ENCODE results near the gene PAK1IP1. TPM values are rescaled to one million over a fixed set of nuclear protein-coding genes. Genes with fewer than 3 reads are reported as not detected.
A peak's percentile ranks its signal among the peaks of the same experiment; 100 is the strongest.

The PAK1IP1 gene
- total and polyA plus RNA-seq, 2 donors (not counting 3 experiments of a cell fraction or from before 2014, with no cell fraction given): 10.6 to 20.6 TPM

DNA sequence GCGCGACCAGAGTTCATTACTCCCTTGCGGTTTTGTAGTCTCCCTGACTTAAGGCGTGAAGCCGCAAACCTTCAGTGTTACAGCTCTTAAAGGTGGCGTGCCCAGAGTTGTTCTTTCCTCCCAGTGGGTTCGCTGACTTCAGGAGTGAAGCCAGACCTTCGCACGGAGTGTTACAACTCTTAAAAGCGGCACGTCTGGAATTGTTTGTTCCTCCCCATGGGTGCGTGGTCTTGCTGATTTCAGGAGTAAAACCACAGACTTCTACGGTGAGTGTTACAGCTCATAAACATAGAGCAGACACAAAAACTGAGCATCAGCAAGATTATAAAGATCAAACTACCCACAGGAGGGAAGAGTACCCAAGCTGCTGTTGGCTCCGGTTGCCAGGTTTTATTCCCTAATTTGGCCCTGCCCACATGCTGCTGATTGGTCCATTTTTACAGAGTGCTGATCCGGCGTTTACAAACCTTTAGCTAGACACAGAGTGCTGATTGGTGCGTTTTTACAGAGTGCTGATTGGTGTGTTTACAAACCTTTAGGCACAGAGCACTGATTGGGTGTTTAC is 38.5 kb downstream of the PAK1IP1 start:
- no peak overlapping the region for H3K4me3 ChIP-seq (replicated peaks in 1 of 3; ENCODE audit: insufficient read depth in 1 of 3, low read depth in 1 of 3, low read length in 3 of 3)
- ChIA-PET POLR2A (no interaction called here), CTCF (interaction anchor here (0.7 to 1.4 kb wide), 3 partner anchors 26 to 69 kb away, joined by 3 to 4 read pairs (median 3); no protein-coding TSS in a partner anchor)
- no peaks in the 10 kb centered on the region for H3K9me3 ChIP-seq (replicated peaks; ENCODE audit: control insufficient read depth, insufficient read depth, low read length)
- no peak overlapping the region for H2AFZ ChIP-seq (ENCODE audit: low read depth, low read length)
- H3K36me3 ChIP-seq (ENCODE audit: control insufficient read depth in 2 of 2, extremely low read depth in 1 of 2, insufficient read depth in 2 of 2, low read length in 2 of 2): peaks cover 0 to 4% of the 10 kb centered on the region in 2 experiments
- peaks cover 6% of the 10 kb centered on the region for H3K4me1 ChIP-seq (ENCODE audit: control insufficient read depth, extremely low read depth, insufficient read depth, low read length)
- dilution Hi-C loops (cut with MboI; ENCODE audit: extremely low pct_ligation_motif_present, low sequenced_read_pairs) (no loop called here), intact Hi-C loops (cut with micrococcal nuclease) (no loop called here)
- no peaks in the 10 kb centered on the region for H3K79me2 ChIP-seq (ENCODE audit: control insufficient read depth, insufficient read depth, low read length)
- no peak overlapping the region for H3K9ac ChIP-seq (replicated peaks; ENCODE audit: extremely low read depth, insufficient read depth, low read length)
- no peaks in the 10 kb centered on the region for H4K20me1 ChIP-seq (replicated peaks; ENCODE audit: control insufficient read depth, extremely low read depth, insufficient read depth, low read length)
- DNase-seq (ENCODE audit: low read depth, low spot score): no peak
- no peak for FAIRE-seq
- H3K27ac ChIP-seq (ENCODE audit: insufficient read depth, low read depth, low read length): peak overlapping the region; percentile 2
- no peaks in the 10 kb centered on the region for H3K9me1 ChIP-seq (replicated peaks; ENCODE audit: control insufficient read depth, extremely low read depth, insufficient read depth, low read length)
- BruUV-seq (replicated peaks): no TSS peak
- TF ChIP-seq GATA2 (IDR thresholded peaks at IDR 0.05; ENCODE audit: insufficient read depth, insufficient read length, low read depth, low read length) (no peak), FOS (IDR thresholded peaks at IDR 0.05; ENCODE audit: borderline replicate concordance, insufficient read depth, low read length) (no peak), POLR2AphosphoS5 (IDR thresholded peaks at IDR 0.05; ENCODE audit: insufficient read depth, low read depth, low read length) (no peak)
- TF ChIP-seq, protein P1, sequence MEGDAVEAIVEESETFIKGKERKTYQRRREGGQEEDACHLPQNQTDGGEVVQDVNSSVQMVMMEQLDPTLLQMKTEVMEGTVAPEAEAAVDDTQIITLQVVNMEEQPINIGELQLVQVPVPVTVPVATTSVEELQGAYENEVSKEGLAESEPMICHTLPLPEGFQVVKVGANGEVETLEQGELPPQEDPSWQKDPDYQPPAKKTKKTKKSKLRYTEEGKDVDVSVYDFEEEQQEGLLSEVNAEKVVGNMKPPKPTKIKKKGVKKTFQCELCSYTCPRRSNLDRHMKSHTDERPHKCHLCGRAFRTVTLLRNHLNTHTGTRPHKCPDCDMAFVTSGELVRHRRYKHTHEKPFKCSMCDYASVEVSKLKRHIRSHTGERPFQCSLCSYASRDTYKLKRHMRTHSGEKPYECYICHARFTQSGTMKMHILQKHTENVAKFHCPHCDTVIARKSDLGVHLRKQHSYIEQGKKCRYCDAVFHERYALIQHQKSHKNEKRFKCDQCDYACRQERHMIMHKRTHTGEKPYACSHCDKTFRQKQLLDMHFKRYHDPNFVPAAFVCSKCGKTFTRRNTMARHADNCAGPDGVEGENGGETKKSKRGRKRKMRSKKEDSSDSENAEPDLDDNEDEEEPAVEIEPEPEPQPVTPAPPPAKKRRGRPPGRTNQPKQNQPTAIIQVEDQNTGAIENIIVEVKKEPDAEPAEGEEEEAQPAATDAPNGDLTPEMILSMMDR (IDR thresholded peaks at IDR 0.05; ENCODE audit: extremely low read depth in 1 of 2, insufficient read depth in 1 of 2, low read depth in 1 of 2, low read length in 2 of 2): no peak
- H3K27me3 ChIP-seq (ENCODE audit: control insufficient read depth in 2 of 2, insufficient read depth in 2 of 2, low read length in 2 of 2): no peaks in the 10 kb centered on the region
- no peak overlapping the region for H3K4me2 ChIP-seq (ENCODE audit: insufficient read depth, low read length)

- H3K9me1 ChIP-seq (replicated peaks; ENCODE audit: control insufficient read depth, extremely low read depth, insufficient read depth, low read length): no peaks in the 10 kb centered on the region
- BruUV-seq (replicated peaks): no TSS peak
- H3K4me2 ChIP-seq (ENCODE audit: insufficient read depth, low read length): no peak overlapping the region
- TF ChIP-seq POLR2AphosphoS5 (IDR thresholded peaks at IDR 0.05; ENCODE audit: insufficient read depth, low read depth, low read length) (no peak), POLR2A (IDR thresholded peaks at IDR 0.05; ENCODE audit: low read depth, low read length) (no peak), FOS (IDR thresholded peaks at IDR 0.05; ENCODE audit: borderline replicate concordance, insufficient read depth, low read length) (no peak), EZH2 (IDR thresholded peaks at IDR 0.05; ENCODE audit: borderline replicate concordance, low read depth, low read length, severe bottlenecking) (no peak), JUN (IDR thresholded peaks at IDR 0.05; ENCODE audit: borderline replicate concordance, insufficient read depth, insufficient read length, low read depth) (no peak), MYC (IDR thresholded peaks at IDR 0.05; ENCODE audit: low read depth, low read length) (no peak), GATA2 (IDR thresholded peaks at IDR 0.05; ENCODE audit: insufficient read depth, insufficient read length, low read depth, low read length) (no peak)
- TF ChIP-seq, protein P1 (IDR thresholded peaks at IDR 0.05; ENCODE audit: extremely low read depth in 1 of 2, insufficient read depth in 1 of 2, low read depth in 1 of 2, low read length in 2 of 2): no peak
- TF ChIP-seq, protein P2, sequence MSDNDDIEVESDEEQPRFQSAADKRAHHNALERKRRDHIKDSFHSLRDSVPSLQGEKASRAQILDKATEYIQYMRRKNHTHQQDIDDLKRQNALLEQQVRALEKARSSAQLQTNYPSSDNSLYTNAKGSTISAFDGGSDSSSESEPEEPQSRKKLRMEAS (IDR thresholded peaks at IDR 0.05; ENCODE audit: insufficient read depth, insufficient read length): no peak
- dilution Hi-C loops (cut with MboI; ENCODE audit: extremely low pct_ligation_motif_present, low sequenced_read_pairs) (no loop called here), intact Hi-C loops (cut with micrococcal nuclease) (loop anchor here (1.0 kb wide), 2 partner anchors 11 to 13 kb away; partner anchors contain the start of genes TMEM14B and TMEM14C)
- H3K4me3 ChIP-seq (replicated peaks in 1 of 3; ENCODE audit: insufficient read depth in 1 of 3, low read depth in 1 of 3, low read length in 3 of 3): no peak overlapping the region
- DNase-seq (ENCODE audit: low read depth, low spot score): no peak
- POLR2A ChIA-PET: no interaction called here
- CTCF ChIA-PET: no interaction called here
- H3K36me3 ChIP-seq (ENCODE audit: control insufficient read depth in 2 of 2, extremely low read depth in 1 of 2, insufficient read depth in 2 of 2, low read length in 2 of 2): peaks cover 0 to 4% of the 10 kb centered on the region in 2 experiments
- no peak overlapping the region for H2AFZ ChIP-seq (ENCODE audit: low read depth, low read length)
- no peaks in the 10 kb centered on the region for H3K27me3 ChIP-seq (ENCODE audit: control insufficient read depth in 2 of 2, insufficient read depth in 2 of 2, low read length in 2 of 2)
- H3K9ac ChIP-seq (replicated peaks; ENCODE audit: extremely low read depth, insufficient read depth, low read length): no peak overlapping the region
- FAIRE-seq: no peak
- peaks cover 6% of the 10 kb centered on the region for H3K4me1 ChIP-seq (ENCODE audit: control insufficient read depth, extremely low read depth, insufficient read depth, low read length)
- no peaks in the 10 kb centered on the region for H4K20me1 ChIP-seq (replicated peaks; ENCODE audit: control insufficient read depth, extremely low read depth, insufficient read depth, low read length)
- H3K79me2 ChIP-seq (ENCODE audit: control insufficient read depth, insufficient read depth, low read length): no peaks in the 10 kb centered on the region
- H3K27ac ChIP-seq (ENCODE audit: insufficient read depth, low read depth, low read length): peak overlapping the region; percentile 2
- H3K9me3 ChIP-seq (replicated peaks; ENCODE audit: control insufficient read depth, insufficient read depth, low read length): no peaks in the 10 kb centered on the region
Observed at GRCh38 chr6:10733863-10734262, 39.1 kb downstream of the PAK1IP1 start.

Measured in endothelial cell of umbilical vein (primary cell).